Measurements from ENCODE around the gene EOMES.

EOMES gene

DNA sequence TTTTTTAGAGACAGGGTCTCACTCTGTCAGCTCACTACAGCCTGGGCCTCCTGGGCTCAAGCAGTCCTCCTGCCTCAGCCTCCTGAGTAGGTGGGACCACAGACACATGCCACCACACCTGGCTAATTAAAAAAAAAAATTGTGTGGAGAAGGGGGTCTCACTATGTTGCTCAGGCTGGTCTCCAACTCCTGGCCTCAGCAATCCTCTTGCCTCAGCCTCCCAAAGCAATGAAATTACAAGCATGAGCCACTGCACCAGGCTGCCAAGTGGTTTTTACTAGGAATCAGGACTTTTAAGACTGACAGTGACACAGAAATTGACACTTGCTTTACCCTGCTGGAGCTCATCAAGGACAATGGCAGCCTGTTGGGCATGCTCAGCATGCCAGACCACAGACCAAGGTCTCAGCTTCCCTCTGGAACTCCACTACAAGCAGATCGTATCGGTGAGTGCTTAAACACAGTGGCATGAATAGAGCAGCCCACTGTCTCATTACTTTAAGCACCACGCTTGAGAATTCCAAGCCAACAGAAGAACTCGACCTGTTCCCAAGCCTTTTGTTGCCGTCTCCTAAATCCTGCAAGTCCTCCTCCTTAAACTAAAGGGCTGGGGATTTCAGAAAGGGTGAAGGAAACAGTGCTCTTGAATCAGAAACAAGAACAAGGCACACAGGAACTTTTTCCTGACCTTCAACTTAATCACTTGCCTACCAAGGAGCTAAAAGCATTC, 41.4 kb downstream of the EOMES start:
- DNase-seq (ENCODE audit: low read depth): no peak

GRCh38 chr3:27679691-27680090, 42.4 kb downstream of the EOMES start:
- DNase-seq (ENCODE audit: low read depth): no peak

- DNase-seq (ENCODE audit: low read depth): no peak
Observed at GRCh38 chr3:27678234-27678633, 43.9 kb downstream of the EOMES start.

- no peak for DNase-seq (ENCODE audit: low read depth)
Observed at GRCh38 chr3:27677565-27677964, 44.6 kb downstream of the EOMES start.

GRCh38 chr3:27675287-27675686, 46.8 kb downstream of the EOMES start:
- no peak for DNase-seq (ENCODE audit: low read depth)

GRCh38 chr3:27673701-27674100, 48.4 kb downstream of the EOMES start:
- no peak for DNase-seq (ENCODE audit: low read depth)

DNA sequence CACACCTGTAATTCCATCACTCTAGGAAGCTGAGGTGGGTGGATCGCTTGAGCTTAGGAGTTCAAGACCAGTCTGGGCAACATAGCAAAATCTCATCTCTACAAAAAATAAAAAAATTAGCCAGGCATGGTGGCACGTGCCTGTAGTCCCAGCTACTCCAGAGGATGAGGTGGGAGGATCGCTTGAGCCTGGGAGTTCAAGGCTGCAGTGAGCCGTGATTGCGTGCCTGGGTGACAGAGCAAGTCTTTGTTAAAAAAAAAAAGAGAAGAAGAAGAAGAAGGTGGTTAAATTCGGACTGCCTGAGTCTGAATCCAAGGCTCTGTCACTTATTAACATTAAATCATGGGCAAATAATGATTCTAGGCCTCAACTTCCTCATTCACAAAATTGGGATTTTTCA, 51.0 kb downstream of the EOMES start:
- no peak for DNase-seq (ENCODE audit: low read depth)

DNA sequence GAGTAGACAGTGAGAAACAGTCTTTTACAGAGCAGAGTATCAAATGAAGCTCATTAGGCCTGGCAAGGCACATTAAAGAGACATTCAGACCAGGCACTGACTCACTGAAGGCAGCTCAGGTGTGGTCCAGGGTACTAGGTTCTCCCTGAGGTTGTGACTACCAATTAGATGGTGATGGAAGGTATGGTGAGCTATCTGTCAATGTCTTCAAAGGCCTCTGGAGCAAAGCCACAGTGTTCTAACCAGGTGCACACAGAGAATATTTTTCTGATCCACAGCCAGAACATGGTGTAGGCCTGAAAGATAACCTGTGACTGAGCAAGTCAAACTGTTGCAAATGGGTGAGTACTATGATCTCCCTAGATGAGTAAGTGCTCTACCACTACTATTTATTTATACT, 51.5 kb downstream of the EOMES start:
- DNase-seq (ENCODE audit: low read depth): no peak

GRCh38 chr3:27669591-27669990, 52.5 kb downstream of the EOMES start:
- DNase-seq (ENCODE audit: low read depth): no peak

DNA sequence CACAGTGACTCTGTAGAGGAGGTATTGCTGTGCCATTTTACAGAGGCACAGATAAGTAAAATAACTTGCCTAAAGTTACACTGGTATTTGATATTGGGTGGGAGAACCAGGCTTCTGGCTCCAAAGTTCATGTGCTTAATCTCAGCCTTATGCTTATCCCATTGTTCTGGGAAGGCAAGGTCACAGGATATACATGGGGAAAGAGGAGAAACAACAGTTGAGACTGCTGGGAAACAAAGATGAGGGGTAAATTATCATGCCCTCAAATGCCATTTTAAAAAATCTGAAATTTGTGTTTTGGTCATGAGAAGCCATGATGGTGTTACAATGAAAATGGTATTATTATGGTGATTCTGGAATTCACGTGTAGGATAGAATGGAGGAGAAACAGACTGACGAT, 54.4 kb downstream of the EOMES start:
- no peak for DNase-seq (ENCODE audit: low read depth)

- DNase-seq (ENCODE audit: low read depth): no peak
Observed at GRCh38 chr3:27666708-27667107, 55.4 kb downstream of the EOMES start.

GRCh38 chr3:27666272-27666671, 55.9 kb downstream of the EOMES start:
- DNase-seq (ENCODE audit: low read depth): no peak

Data from stimulated activated CD8-positive, alpha-beta memory T cell treated with anti-CD3 and anti-CD28 coated beads, Interleukin-4, amount 100 ng/mL, for 24 hours (primary cell).